Measurements from ENCODE around the gene HACD2. TPM values are rescaled to one million over a fixed set of nuclear protein-coding genes. Genes with fewer than 3 reads are reported as not detected.
A peak's percentile ranks its signal among the peaks of the same experiment; 100 is the strongest.

HACD2 gene
- total RNA-seq, 1 donor from 2014 or later, result 42.8 TPM

GRCh38 chr3:123448536-123449101 lies 136.2 kb downstream of the HACD2 start, which contains the start of gene ADCY5:
TSS of gene ADCY5 (minus strand) at chr3:123449090. CDS start at chr3:123448545, 545 bp downstream.
- ATAC-seq (peak; percentile 43 to 73), DNase-seq (no peak)
- peak within 1 kb of the TSS; percentile 57 for H3K4me3 ChIP-seq
- peaks cover 15% of the 10 kb centered on the region for H3K4me1 ChIP-seq
- intact Hi-C loops (cut with DNase I), result no loop called here
- H3K9me3 ChIP-seq, result no peaks in the 10 kb centered on the region
- H3K36me3 ChIP-seq, result no peaks in the 10 kb centered on the region
- H3K27ac ChIP-seq, result peak within 1 kb of the TSS; percentile 24
- TF ChIP-seq CTCF (IDR thresholded peaks at IDR 0.05), result no peak
- peaks cover 59% of the 10 kb centered on the region for H3K27me3 ChIP-seq (ENCODE audit: low read depth)

- no peaks in the 10 kb centered on the region for H3K36me3 ChIP-seq
- no peak for TF ChIP-seq CTCF (IDR thresholded peaks at IDR 0.05)
- peaks cover 59% of the 10 kb centered on the region for H3K27me3 ChIP-seq (ENCODE audit: low read depth)
- H3K4me1 ChIP-seq, result peaks cover 15% of the 10 kb centered on the region
- H3K9me3 ChIP-seq, result no peaks in the 10 kb centered on the region
- DNase-seq (no peak), ATAC-seq (peak; percentile 29 to 47)
- intact Hi-C loops (cut with DNase I), result no loop called here
- H3K27ac ChIP-seq, result no peak overlapping the region
- H3K4me3 ChIP-seq, result peak overlapping the region; percentile 57
These were observed 136.9 kb downstream of the HACD2 start for GRCh38 chr3:123447749-123448517.

GRCh38 chr3:123447416-123447748 lies 137.5 kb downstream of the HACD2 start:
- intact Hi-C loops (cut with DNase I), result no loop called here
- H3K36me3 ChIP-seq, result no peaks in the 10 kb centered on the region
- H3K27me3 ChIP-seq (ENCODE audit: low read depth), result peaks cover 54% of the 10 kb centered on the region
- TF ChIP-seq CTCF (IDR thresholded peaks at IDR 0.05), result no peak
- ATAC-seq, result no peak
- peak overlapping the region; percentile 25 for H3K4me3 ChIP-seq
- DNase-seq, result no peak
- H3K4me1 ChIP-seq, result peaks cover 15% of the 10 kb centered on the region
- H3K27ac ChIP-seq, result no peak overlapping the region
- no peaks in the 10 kb centered on the region for H3K9me3 ChIP-seq

- intact Hi-C loops (cut with DNase I), result no loop called here
- TF ChIP-seq CTCF (IDR thresholded peaks at IDR 0.05), result no peak
- Histone ChIP-seq H3K27me3 (ENCODE audit: low read depth) (peaks cover 53% of the 10 kb centered on the region), H3K27ac (no peak overlapping the region), H3K9me3 (no peaks in the 10 kb centered on the region), H3K4me3 (peak overlapping the region; percentile 25), H3K4me1 (peaks cover 15% of the 10 kb centered on the region), H3K36me3 (no peaks in the 10 kb centered on the region)
- DNase-seq, result no peak
- ATAC-seq, result no peak
These were observed 138.2 kb downstream of the HACD2 start for GRCh38 chr3:123446610-123447109.

- no peak for ATAC-seq
- no peak overlapping the region for H3K27ac ChIP-seq
- peaks cover 15% of the 10 kb centered on the region for H3K4me1 ChIP-seq
- no peak for DNase-seq
- no peak for TF ChIP-seq CTCF (IDR thresholded peaks at IDR 0.05)
- H3K27me3 ChIP-seq (ENCODE audit: low read depth), result peaks cover 53% of the 10 kb centered on the region
- no peak overlapping the region for H3K4me3 ChIP-seq
- H3K9me3 ChIP-seq, result no peaks in the 10 kb centered on the region
- intact Hi-C loops (cut with DNase I), result no loop called here
- H3K36me3 ChIP-seq, result no peaks in the 10 kb centered on the region
These were observed 138.6 kb downstream of the HACD2 start for GRCh38 chr3:123446210-123446609.
